ENCODE data around the gene SNX1. TPM values are rescaled to one million over a fixed set of nuclear protein-coding genes. Genes with fewer than 3 reads are reported as not detected.

Gene SNX1
- polyA plus RNA-seq, 2 of the 4 experiments (the other 2 are of a cell fraction): 86.7 to 89.4 TPM

DNA sequence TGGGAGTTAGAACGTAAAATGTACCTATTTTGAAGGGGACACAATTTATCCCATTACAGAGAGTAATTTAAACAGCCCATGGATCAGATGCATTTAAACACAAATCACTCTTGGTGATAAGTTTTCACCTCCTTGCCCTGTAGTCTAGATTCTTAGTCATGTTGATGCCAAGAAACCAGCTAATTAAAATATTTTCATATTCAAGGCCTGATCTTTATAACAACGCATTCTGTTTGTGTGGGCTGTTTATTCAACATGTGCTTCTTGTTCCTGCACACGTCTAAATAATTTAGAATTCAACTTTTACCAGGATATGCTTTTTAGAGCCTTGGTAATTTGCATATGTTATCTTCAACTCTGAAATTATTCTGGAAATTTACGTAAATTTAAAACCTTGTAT, 25.8 kb downstream of the SNX1 start:
- no peak for DNase-seq (ENCODE audit: low read depth in 1 of 2, low spot score in 1 of 2)
- no peaks in the 10 kb centered on the region for H3K9me3 ChIP-seq
- no peak for ATAC-seq
- H3K4me2 ChIP-seq: no peak overlapping the region
- ChIA-PET CTCF (interaction anchor here (0.7 to 4.6 kb wide), 2 partner anchors 32 to 655 kb away, joined by 5 to 21 read pairs; no protein-coding TSS in a partner anchor), POLR2A (no interaction called here)
- H3K4me3 ChIP-seq: no peak overlapping the region
- FAIRE-seq: no peak
- WGBS (ENCODE audit: missing lambda C conversion rate): 95% methylated on average over 4 of the region's 4 CpGs
- H3K4me1 ChIP-seq: no peaks in the 10 kb centered on the region
- no peak overlapping the region for H3K27ac ChIP-seq
- TF ChIP-seq ZNF302 (CRISPR knock-in tag; IDR thresholded peaks at IDR 0.05): no peak
- no peak for TF ChIP-seq SMC3 (IDR thresholded peaks at IDR 0.05)
- no peak for TF ChIP-seq CBX8 (IDR thresholded peaks at IDR 0.05)
- no peak for TF ChIP-seq MAFK (IDR thresholded peaks at IDR 0.05; ENCODE audit: partially characterized antibody)
- no peak for TF ChIP-seq JUNB (IDR thresholded peaks at IDR 0.05)

DNA sequence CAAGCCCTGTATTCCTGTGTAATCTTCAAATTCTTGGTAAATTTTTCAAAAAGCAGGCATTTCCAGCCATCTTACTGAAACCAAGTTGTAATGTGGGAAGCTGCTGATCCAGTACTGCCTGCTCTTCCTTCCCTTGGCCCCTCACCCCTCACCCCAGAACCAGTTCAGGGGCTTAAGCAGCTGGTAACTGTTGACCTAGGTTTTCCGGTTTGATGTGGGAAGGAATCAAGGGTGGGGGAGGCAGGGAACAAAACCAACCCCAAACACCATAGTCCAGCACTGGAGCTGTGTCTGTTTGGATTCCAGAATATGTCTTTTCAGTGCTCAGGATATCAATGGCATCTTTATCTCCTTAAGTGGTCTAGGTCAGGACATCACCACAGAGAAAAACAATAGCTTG, 26.7 kb downstream of the SNX1 start:
- no peak for DNase-seq (ENCODE audit: low read depth in 1 of 2, low spot score in 1 of 2)
- Histone ChIP-seq H3K4me2 (no peak overlapping the region), H3K4me1 (no peaks in the 10 kb centered on the region), H3K4me3 (no peak overlapping the region), H3K27ac (no peak overlapping the region), H3K9me3 (no peaks in the 10 kb centered on the region)
- no peak for ATAC-seq
- FAIRE-seq: no peak
- CTCF ChIA-PET: interaction anchor here (0.8 to 4.6 kb wide), 5 partner anchors 10 to 53 kb away, joined by 3 to 21 read pairs (median 4); no protein-coding TSS in a partner anchor
- TF ChIP-seq GATA3 (IDR thresholded peaks at IDR 0.05; ENCODE audit: borderline replicate concordance): no peak
- no peak for TF ChIP-seq MAZ (IDR thresholded peaks at IDR 0.05; ENCODE audit: borderline replicate concordance, low read depth, low read length)
- TF ChIP-seq RNF2 (IDR thresholded peaks at IDR 0.05; ENCODE audit: borderline replicate concordance, low read depth): no peak
- no peak for TF ChIP-seq HOXA7 (CRISPR knock-in tag; IDR thresholded peaks at IDR 0.05)
- no peak for TF ChIP-seq NFE2L2 (conservative IDR thresholded peaks at IDR 0.05; ENCODE audit: low read length)
- no peak for TF ChIP-seq HDAC2 (IDR thresholded peaks at IDR 0.05)
- no peak for TF ChIP-seq POLR2A (IDR thresholded peaks at IDR 0.05; ENCODE audit: low read length)
- TF ChIP-seq ZFP36 (IDR thresholded peaks at IDR 0.05; ENCODE audit: borderline replicate concordance, partially characterized antibody): no peak
- no peak for TF ChIP-seq CHD4 (IDR thresholded peaks at IDR 0.05; ENCODE audit: borderline replicate concordance)
- TF ChIP-seq POLR2AphosphoS2 (conservative IDR thresholded peaks at IDR 0.05; ENCODE audit: low read length): no peak
- POLR2A ChIA-PET: no interaction called here
- 89% methylated on average over 1 of the region's 1 CpG for WGBS (ENCODE audit: missing lambda C conversion rate)

DNA sequence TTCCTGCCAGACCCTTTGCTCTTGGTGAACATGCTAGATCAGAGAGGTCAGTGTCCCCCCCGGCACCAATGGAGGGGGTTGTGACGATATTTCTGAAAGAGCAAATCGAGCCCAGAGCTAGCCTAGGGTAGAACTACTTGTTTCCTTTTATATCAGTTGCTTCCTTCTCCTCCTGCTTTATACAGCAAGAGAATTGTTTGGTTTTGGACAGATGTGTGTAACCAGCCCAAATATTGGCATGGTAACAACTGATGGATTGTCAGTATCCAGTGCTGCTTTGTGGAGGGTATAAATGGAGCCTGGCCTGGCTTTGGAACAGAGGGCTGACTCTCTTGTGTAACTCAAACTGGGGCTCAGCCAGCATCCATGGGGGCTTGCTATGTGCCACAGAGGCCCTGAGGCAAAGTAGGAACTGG, 27.2 kb downstream of the SNX1 start:
- Histone ChIP-seq H3K4me1 (no peaks in the 10 kb centered on the region), H3K4me3 (no peak overlapping the region), H3K4me2 (no peak overlapping the region), H3K27ac (no peak overlapping the region), H3K9me3 (no peaks in the 10 kb centered on the region)
- POLR2A ChIA-PET: no interaction called here
- TF ChIP-seq, protein P1, sequence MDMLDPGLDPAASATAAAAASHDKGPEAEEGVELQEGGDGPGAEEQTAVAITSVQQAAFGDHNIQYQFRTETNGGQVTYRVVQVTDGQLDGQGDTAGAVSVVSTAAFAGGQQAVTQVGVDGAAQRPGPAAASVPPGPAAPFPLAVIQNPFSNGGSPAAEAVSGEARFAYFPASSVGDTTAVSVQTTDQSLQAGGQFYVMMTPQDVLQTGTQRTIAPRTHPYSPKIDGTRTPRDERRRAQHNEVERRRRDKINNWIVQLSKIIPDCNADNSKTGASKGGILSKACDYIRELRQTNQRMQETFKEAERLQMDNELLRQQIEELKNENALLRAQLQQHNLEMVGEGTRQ (IDR thresholded peaks at IDR 0.05): no peak
- TF ChIP-seq MAZ (IDR thresholded peaks at IDR 0.05; ENCODE audit: borderline replicate concordance, low read depth, low read length) (no peak), FOSB (CRISPR knock-in tag; IDR thresholded peaks at IDR 0.05) (no peak)
- TF ChIP-seq, protein P2, sequence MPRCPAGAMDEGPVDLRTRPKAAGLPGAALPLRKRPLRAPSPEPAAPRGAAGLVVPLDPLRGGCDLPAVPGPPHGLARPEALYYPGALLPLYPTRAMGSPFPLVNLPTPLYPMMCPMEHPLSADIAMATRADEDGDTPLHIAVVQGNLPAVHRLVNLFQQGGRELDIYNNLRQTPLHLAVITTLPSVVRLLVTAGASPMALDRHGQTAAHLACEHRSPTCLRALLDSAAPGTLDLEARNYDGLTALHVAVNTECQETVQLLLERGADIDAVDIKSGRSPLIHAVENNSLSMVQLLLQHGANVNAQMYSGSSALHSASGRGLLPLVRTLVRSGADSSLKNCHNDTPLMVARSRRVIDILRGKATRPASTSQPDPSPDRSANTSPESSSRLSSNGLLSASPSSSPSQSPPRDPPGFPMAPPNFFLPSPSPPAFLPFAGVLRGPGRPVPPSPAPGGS (IDR thresholded peaks at IDR 0.05): no peak
- TF ChIP-seq, protein P3, sequence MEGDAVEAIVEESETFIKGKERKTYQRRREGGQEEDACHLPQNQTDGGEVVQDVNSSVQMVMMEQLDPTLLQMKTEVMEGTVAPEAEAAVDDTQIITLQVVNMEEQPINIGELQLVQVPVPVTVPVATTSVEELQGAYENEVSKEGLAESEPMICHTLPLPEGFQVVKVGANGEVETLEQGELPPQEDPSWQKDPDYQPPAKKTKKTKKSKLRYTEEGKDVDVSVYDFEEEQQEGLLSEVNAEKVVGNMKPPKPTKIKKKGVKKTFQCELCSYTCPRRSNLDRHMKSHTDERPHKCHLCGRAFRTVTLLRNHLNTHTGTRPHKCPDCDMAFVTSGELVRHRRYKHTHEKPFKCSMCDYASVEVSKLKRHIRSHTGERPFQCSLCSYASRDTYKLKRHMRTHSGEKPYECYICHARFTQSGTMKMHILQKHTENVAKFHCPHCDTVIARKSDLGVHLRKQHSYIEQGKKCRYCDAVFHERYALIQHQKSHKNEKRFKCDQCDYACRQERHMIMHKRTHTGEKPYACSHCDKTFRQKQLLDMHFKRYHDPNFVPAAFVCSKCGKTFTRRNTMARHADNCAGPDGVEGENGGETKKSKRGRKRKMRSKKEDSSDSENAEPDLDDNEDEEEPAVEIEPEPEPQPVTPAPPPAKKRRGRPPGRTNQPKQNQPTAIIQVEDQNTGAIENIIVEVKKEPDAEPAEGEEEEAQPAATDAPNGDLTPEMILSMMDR (IDR thresholded peaks at IDR 0.05): no peak
- 88% methylated on average over 3 of the region's 3 CpGs for WGBS (ENCODE audit: missing lambda C conversion rate)
- CTCF ChIA-PET: interaction anchor here (0.8 to 1.3 kb wide), 5 partner anchors 9 to 54 kb away, joined by 3 to 4 read pairs (median 3); partner anchors contain the start of gene PPIB
- no peak for FAIRE-seq
- ATAC-seq: no peak
- no peak for DNase-seq (ENCODE audit: low read depth in 1 of 2, low spot score in 1 of 2)

Measured in A549 (cell line).